GM18526 (cell line): ENCODE results near the gene LTO1.

Experiments
- POLR2A ChIP-seq: IDR thresholded peaks from 3 replicates; pipeline ENCODE4 v1.6.1; 2011; ENCODE audit not compliant: insufficient read length; ENCODE audit errors: extremely low read depth

LTO1 gene

DNA sequence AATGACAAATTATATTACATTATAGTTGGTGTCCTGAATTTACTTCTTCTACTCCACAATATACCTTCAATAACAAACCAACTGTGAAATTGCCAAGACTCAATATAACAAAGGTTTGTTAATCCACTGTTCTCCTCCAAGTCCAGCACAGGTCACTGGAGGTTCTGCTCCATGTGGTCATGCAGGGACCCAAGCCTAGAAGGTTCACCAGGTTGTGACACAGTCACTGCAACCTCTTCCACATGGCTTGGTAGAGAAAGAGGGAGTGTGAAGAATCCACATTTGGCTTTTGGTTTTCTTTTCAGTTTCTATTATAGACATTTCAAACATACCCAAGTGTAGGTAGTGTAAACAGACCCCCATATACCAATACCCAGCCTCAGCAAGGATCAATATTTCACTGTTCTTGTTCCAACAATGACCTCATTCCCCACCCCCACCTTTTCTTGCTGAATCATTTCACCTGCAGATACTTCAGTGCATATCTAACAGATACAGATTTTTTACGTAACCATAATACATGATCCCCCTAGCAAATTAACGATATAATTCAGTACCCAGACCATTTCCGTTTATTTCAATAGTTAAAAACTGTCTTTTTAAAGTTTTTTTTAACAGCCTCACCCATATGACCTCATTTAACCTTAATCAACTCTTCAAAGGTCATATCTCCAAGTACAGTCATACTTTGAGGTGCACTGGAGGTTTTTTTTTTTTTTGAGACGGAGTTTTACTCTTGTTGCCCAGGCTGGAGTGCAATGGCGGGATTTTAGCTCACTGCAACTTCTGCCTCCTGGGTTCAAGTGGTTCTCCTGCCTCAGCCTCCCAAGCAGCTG, 14.5 kb upstream of the LTO1 start:
- no peak for TF ChIP-seq POLR2A

DNA sequence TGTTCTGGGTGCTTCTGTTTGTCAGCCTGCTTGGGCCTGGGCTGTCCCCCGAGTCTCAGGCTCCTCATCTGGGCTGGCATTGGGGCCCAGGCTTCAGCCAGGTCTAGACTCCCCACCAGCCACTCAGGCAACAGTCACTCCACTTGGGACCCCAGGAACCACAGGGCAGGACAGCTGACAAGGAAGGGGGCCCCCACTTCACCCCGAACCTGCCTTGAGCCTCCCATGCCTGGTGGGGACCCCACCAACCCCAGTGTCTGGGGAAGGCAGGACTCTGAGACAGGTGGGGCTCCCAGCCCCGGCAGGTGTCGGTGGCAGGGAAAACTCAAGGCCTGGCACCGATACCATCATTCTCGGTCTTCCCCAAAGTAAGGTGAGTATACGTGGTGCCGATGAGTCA, 11.7 kb upstream of the LTO1 start:
- TF ChIP-seq POLR2A, result no peak

DNA sequence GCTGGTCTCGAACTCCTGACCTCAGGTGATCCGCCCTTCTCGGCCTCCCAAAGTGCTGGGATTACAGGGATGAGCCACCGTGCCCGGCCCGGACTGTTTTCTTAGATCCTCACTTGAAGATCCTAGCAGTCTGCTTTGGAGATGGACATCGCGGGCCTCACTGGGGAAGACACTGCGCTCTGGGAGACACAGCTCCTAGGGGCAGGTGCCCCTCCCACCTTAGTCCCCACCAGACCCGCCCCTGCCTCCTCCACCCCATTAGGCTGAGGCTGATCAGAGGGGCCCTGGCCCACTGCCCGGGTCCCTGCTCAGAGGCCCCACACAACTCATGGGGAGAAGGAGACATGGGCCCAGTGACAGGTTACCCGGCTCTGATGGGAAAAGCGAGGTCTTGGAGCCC, 11.3 kb upstream of the LTO1 start:
- TF ChIP-seq POLR2A, result no peak

DNA sequence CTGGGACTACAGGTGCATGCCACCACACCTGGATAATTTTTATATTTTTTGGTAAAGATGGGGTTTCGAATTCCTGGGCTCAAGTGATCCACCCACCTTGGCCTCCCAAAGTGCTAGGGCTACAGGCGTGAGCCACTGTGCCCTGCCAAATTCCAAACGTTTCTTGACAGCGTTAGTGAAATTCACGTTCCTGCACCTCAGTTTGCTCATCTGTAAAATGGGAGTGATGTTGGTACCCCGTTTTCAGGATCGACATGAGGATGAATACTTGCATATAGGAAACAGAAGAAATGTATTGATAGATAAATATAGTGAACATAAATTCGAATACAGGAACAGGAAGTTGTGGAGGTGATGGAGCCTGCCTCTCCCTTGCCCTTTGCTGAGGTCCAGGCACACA, 10.2 kb upstream of the LTO1 start:
- TF ChIP-seq POLR2A, result no peak

DNA sequence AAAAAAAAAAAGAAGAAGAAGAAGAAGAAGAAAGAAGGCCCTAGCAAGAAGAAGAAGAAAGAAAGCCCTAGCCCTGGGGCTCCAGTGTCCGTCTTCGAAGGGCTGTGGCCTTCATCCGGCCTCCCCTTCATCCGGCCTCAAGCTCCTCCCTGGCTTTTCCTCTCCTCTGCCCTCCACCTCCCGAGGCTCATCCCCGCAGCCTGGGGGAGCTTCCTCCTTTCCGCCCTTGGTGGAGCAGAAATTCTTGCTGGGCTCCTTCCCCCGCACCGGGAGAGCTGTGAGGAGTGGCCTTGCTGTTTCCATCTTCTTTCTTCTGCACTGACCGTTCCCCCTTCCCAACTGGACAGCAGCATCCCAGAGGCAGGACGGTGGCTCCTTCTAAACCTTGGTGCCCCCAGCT, 9.5 kb upstream of the LTO1 start:
- no peak for TF ChIP-seq POLR2A

DNA sequence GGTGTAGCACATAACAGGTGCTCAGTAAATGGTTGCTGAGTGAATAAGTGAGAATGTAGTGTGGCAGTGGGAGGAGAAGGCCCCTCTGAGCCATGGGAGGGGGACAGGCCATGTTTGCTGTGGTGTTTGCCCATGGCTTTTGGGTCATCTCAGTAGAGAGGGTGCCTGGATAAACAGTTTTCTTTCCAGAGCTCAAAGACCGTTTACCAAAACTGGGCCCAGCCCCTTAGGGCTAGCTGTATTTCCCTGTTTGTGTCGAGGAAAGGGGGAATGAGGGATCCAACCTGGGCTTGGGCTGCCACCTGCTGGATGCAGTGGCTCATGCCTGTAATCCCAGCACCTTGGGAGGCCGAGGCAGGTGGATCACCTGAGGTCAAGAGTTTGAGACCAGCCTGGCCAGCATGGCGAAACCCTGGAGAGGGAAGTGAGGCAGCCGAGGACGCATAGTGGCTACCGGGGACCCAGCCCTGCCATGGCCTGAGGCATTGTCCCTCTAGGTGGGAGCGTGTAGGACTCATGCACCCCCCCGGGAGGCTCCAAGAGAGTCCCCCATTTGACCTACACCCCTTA, 8.7 kb upstream of the LTO1 start:
- TF ChIP-seq POLR2A, result no peak

DNA sequence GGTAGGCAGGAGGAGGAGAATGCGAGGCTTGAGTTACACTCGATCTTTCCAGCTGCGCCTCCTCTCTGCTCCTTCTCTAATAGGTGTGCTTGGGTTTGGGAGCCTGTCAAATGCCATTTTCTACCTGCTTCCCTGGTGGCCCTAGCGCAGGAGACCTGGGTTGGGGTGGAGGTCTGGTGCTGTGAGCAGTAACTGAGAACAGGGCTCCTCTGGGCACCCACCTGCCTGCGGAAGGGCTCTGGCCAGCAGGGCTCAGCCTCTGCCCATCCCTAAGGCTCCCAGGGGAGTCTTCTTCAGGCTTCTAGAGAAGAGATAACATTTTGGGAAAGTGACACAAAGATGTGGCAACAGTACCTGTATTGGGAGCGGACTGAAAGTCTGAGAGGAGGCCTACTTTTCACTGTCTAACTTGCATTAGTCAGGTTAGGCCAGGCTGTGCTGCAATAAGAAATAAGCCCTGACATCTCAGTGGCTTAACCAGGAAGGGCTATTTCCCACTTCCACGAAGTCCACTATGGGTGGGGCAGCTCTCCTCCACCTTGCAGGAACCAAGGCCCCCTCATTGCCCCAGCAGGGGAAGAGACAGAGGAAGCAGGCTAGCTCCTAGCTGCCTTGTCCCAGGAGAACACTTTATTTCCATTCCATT, 7.7 kb upstream of the LTO1 start:
- no peak for TF ChIP-seq POLR2A

DNA sequence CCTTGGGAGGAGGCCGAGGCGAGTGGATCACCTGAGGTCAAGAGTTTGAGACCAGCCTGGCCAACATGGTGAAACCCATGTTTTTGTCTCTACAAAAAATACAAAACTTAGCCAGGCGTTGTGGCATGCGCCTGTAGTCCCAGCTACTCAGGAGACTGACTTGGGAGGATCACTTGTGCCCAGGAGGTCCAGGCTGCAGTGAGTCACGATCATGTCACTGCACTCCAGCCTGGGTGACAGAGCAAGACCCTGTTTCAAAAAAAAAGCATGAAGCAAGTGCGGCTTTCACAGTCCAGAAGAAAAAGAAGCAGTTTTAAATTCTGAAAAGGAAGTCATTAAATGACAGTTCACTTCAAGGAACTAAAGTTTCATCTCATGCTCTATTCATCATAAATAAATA, 7.1 kb upstream of the LTO1 start:
- TF ChIP-seq POLR2A, result no peak

DNA sequence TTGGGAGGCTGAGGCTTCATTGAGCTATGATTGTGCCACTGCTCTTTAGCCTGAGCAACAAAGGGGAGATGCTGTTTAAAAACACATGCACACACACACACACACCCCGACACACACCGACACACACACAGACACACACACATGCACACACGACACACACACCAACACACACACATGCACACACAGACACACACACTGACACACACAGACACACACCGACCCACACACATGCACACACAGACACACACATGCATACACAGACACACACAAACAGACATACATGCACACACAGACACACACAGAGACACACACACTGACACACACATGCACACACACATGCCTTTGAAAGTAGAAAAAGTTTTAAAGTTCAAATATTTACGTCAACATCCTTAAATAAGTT, 5.5 kb upstream of the LTO1 start:
- no peak for TF ChIP-seq POLR2A

DNA sequence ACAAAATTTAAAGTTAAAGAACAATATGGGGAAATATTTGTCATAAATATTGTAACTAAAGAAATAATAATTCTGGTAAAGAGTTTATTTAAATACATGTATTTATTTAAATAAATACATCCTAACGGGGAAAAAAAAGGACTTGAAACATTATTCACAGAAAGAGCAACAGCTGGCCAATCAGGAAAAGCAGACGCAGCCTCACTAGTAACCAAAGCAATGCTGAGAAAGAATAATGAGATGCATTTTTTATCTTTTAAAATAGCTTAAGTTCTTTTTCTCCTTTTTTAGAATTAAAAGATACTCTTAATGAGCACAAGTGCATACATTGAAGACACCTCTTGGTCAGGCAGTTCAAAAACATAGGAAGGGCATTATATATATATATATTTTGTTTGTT, 2.6 kb upstream of the LTO1 start:
- TF ChIP-seq POLR2A, result no peak

DNA sequence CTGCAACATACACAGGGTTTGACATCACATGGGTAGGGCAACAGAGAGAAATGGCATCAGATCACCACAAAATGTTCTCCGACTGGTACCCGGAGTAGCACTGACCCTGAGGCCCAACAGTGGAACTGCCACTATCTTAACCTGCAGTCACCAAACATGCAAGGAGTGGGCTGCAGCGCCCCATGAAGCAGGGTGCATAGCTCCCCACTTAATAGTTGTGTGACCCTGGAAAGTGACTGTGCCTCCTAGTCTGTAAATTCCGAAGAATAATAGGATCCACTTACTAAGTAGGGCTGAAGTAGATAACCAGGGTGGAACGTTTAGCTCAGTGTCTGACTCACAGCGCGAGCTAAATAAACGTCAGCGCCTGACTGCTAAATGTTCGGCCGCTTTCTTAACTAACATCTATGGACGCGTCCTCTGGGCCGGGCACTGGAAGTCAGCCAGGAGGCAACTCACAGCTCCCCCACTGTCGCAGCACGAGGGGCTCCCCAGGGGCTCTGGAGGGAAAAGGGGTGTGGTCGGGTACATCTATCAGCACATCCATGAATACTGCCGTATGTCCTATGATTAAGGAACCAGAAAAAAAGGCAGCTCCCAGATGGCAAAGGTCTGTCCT, 777 bp downstream of the LTO1 start:
- no peak for TF ChIP-seq POLR2A

DNA sequence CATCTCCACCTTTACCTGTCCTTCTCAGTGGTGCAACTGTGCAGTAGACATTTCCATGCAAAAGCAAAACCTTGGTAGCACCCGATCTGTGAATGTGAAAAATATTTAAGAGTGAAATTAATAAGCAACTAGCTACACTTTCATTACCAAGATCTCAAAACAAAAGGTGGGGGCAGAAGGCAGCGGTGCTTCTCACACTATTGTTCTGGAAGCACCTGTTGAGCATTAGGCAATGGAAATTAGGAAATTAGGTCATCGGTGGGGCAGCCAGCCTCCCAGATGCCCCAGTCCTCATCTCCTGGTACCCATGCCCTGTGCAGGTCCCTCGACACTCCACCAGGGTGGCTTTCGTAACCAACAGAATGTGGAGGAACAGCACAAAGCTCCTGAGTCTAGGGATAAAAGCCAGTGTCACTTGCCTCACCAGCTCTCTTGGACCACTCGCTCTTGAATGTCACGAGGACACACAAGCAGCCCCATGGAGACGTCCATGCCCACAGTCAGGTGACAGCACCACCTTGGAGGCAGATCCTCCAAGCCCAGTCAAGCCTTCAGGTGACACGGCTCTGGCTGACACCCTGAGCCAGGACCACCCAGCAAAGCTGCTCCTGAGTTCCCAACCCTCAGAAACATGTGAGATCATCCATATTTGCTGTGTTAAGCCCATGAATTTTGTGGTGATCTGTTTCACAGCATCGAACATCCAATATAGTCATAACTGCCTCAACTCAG, 3.3 kb downstream of the LTO1 start:
- TF ChIP-seq POLR2A, result no peak

DNA sequence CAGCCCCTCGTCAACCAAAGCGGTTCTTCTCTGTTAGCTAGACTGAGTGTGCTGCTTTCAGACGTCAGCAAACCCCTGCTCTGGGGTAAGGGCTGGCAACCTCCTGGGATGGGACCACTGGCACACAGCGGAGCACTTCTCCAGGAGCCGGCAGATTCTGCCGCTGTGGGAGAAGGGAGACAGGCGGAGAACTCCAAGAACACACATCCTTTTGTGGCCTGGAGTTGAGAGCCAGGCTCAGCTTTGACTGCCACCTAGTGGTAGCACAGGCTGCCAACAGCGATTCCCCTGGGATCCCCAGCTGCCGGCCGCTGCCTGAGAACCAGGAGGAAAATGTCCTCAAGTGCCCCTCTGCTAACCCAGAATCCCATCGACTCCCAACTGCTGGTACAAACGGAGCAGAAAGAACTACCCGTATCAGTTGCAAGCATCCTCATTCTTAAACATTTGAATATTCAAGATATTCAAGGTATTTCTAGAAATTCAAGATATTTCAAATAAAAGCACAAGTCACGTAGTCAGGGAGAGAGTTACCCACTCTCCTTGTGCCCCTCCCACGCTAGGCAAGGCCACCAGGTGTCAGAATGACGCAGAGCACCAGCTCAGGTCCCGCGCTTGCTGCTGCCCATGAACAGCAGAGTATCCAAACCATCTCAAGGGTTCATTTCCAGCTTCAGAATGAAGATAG, 4.9 kb downstream of the LTO1 start:
- TF ChIP-seq POLR2A, result no peak

DNA sequence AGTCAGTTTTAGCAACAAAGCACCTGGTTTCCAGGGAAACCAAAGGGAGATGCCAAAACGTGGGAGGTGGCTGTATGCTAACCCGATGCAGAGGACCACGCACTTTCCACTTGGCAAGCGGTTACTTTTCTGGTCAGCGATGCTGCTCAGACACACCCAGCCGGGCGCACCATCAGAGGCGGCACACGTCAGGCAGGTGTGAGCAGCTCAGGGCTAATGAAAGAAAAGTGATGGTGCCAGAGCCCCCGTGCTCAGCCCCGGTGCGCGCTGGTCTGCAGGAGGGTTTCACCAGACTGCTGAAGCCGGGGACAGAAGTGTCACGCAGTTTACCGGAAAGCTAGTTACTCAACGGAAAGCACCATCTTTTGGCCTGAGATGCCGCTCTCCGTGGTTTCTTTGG, 5.7 kb downstream of the LTO1 start:
- no peak for TF ChIP-seq POLR2A
